ENCODE data around the gene IZUMO1.

DNA sequence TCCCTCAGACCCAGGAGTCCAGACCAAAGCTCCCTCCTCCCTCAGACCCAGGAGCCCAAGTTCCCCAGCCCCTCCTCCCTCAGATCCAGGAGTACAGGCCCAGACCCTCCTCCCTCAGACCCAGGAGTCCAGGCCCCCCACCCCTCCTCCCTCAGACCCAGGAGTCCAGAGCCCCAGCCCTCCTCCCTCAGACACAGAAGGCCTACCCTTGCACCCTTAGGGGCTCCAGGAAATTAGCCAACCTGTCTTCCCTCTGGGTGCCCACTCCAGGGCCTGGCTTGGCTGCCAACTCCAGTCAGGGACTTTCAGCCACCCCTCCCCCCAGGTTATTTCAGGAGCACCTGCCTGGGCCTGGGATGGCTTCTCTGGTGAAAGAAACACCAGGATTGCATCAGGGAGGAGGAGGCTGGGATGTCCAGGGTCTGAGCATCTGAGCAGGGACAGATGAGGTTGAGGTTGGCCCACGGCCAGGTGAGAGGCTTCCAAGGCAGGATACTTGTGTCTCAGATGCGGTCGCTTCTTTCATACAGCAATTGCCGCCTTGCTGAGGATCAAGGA lies 8.5 kb upstream of the IZUMO1 start, which contains the start of gene FGF21:
- TF ChIP-seq, protein P1, sequence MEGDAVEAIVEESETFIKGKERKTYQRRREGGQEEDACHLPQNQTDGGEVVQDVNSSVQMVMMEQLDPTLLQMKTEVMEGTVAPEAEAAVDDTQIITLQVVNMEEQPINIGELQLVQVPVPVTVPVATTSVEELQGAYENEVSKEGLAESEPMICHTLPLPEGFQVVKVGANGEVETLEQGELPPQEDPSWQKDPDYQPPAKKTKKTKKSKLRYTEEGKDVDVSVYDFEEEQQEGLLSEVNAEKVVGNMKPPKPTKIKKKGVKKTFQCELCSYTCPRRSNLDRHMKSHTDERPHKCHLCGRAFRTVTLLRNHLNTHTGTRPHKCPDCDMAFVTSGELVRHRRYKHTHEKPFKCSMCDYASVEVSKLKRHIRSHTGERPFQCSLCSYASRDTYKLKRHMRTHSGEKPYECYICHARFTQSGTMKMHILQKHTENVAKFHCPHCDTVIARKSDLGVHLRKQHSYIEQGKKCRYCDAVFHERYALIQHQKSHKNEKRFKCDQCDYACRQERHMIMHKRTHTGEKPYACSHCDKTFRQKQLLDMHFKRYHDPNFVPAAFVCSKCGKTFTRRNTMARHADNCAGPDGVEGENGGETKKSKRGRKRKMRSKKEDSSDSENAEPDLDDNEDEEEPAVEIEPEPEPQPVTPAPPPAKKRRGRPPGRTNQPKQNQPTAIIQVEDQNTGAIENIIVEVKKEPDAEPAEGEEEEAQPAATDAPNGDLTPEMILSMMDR (IDR thresholded peaks at IDR 0.05): no peak
- TF ChIP-seq POLR2A (IDR thresholded peaks at IDR 0.05): no peak
